OCI-LY7 (cell line): ENCODE measurements around the gene SUPT4H1. TPM values are rescaled to one million over a fixed set of nuclear protein-coding genes. Genes with fewer than 3 reads are reported as not detected.

Experiments
- BruUV-seq: library from RNA; stranded (reverse); fragments of 400-500 nt; replicated peaks from 2 replicates; lab custom pipeline; 2021; lab: Mats Ljungman, UMichigan
- CTCF ChIA-PET: fragments of 300-600 bp; sonication (Branson Sonifier 250); formaldehyde crosslinking; loops from one replicate; lab custom pipeline; 2022; ENCODE audit warnings: antibody characterized with exemption; ENCODE audit not compliant: unreplicated experiment; lab: Charles Lee
- POLR2A ChIA-PET: fragments of 300-600 bp; sonication (Branson Sonifier 250); formaldehyde crosslinking; loops from one replicate; lab custom pipeline; 2022; ENCODE audit warnings: antibody characterized with exemption; lab: Charles Lee
- DNase-seq: peaks from one replicate; pipeline ENCODE4 v3.0.0-alpha.2; 2015; ENCODE audit warnings: low spot score
- H2AFZ ChIP-seq: fragments of 200-600 bp; sonication (generic), shearing (Covaris generic); 2 replicates; pipeline ENCODE4 v1.6.1; 2014; ENCODE audit warnings: mild to moderate bottlenecking, antibody characterized with exemption, low read length, moderate library complexity
- H3K27ac ChIP-seq: fragments of 200-600 bp; sonication (generic); 2 replicates; pipeline ENCODE4 v1.5.1; 2014; ENCODE audit warnings: mixed run types, low read depth, mild to moderate bottlenecking, moderate library complexity, low read length, inconsistent platforms; ENCODE audit not compliant: poor library complexity, severe bottlenecking
- H3K36me3 ChIP-seq: fragments of 200-600 bp; sonication (generic); 2 replicates; pipeline ENCODE4 v1.6.1; 2014; ENCODE audit warnings: mild to moderate bottlenecking, antibody characterized with exemption, low read length, moderate library complexity, mixed read lengths; ENCODE audit not compliant: insufficient read depth
- H3K4me1 ChIP-seq: fragments of 200-600 bp; sonication (generic); 2 replicates; pipeline ENCODE4 v1.5.1; 2014; ENCODE audit warnings: mild to moderate bottlenecking, low read length; ENCODE audit not compliant: insufficient read depth, poor library complexity, severe bottlenecking
- H3K4me2 ChIP-seq: fragments of 200-600 bp; sonication (generic); 2 replicates; pipeline ENCODE4 v1.6.1; 2014; ENCODE audit warnings: mild to moderate bottlenecking, low read length
- H3K4me3 ChIP-seq: fragments of 200-600 bp; sonication (generic); 2 replicates; pipeline ENCODE4 v1.5.1; 2014; ENCODE audit warnings: mild to moderate bottlenecking, low read depth, low read length; ENCODE audit not compliant: poor library complexity, severe bottlenecking
- H3K79me2 ChIP-seq: fragments of 200-600 bp; sonication (generic); 2 replicates; pipeline ENCODE4 v1.6.1; 2016; ENCODE audit warnings: low read depth, mild to moderate bottlenecking, low read length, moderate library complexity, mixed read lengths; ENCODE audit not compliant: insufficient read depth
- H3K9me2 ChIP-seq: fragments of 200-600 bp; sonication (generic); 2 replicates; pipeline ENCODE4 v1.6.1; 2016; ENCODE audit warnings: mild to moderate bottlenecking, low read length, mixed read lengths; ENCODE audit not compliant: insufficient read depth
- H3K9me3 ChIP-seq: fragments of 200-600 bp; sonication (generic); 2 replicates; pipeline ENCODE4 v1.6.1; 2014; ENCODE audit warnings: mild to moderate bottlenecking, mixed run types, low read length, mixed read lengths
- H4K20me1 ChIP-seq: fragments of 200-600 bp; sonication (generic); 2 replicates; pipeline ENCODE4 v1.6.1; 2014; ENCODE audit warnings: mild to moderate bottlenecking, antibody characterized with exemption, low read length, moderate library complexity, mixed read lengths; ENCODE audit not compliant: insufficient read depth
- EZH2phosphoT487 ChIP-seq: fragments of 200-600 bp; sonication (generic); IDR thresholded peaks from 2 replicates; pipeline ENCODE4 v1.6.1; 2018; ENCODE audit warnings: low read depth, borderline replicate concordance, mild to moderate bottlenecking, mixed run types, antibody characterized with exemption, low read length, moderate library complexity, mixed read lengths
- intact Hi-C: fragments of 100-400 bp; cut with micrococcal nuclease; formaldehyde crosslinking; loops from one replicate; pipeline ENCODE4 v1.10.0; 2022; ENCODE audit not compliant: unreplicated experiment
- total RNA-seq, 2 experiments: library from RNA; depleted of rRNA in 1 of 2; stranded (reverse); fragments of >200 nt in 1 of 2; shearing (Covaris generic) in 1 of 2; gene quantifications; 2 replicates each; pipeline ENCODE4 v1.2.3, GENCODE V29; 2014 to 2022
- TF ChIP-seq, protein P1 (sequence below): fragments of 200-600 bp; sonication (generic); conservative IDR thresholded peaks from 2 replicates; pipeline ENCODE4 v1.5.1; 2014; ENCODE audit warnings: mild to moderate bottlenecking, antibody characterized with exemption, low read length, moderate library complexity, mixed read lengths

SUPT4H1 gene
- total RNA-seq, 2 experiments from 2014 or later: 56.5 to 65.5 TPM

DNA sequence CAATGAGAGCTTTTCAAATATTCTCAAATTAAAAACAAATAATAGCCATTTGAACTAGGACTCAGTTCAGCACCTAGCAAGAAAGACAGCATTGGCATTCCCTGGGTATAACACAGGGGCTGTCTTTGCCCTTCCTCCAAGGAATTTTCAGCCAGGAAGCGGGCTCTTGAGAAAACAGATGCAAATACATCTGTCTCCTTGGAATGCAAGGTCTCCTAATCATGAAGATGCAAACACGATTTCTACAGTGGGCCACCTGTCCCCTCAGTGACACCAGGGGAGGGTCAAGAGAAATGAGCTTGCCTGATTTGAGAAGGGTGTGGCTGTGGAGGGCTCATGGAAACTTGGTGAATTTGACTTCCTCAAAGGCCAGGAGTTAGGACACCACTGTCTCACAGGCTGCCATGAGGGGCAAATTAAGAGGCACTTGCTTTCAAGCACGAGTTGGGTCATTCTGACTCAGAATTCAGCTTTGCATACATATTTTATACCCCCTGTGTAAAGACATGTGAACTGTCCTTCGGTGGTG lies 24.5 kb upstream of the SUPT4H1 start:
- POLR2A ChIA-PET: interaction anchor here (0.5 kb wide), 1 partner anchor 254 kb away, joined by 3 read pairs; no protein-coding TSS in a partner anchor

DNA sequence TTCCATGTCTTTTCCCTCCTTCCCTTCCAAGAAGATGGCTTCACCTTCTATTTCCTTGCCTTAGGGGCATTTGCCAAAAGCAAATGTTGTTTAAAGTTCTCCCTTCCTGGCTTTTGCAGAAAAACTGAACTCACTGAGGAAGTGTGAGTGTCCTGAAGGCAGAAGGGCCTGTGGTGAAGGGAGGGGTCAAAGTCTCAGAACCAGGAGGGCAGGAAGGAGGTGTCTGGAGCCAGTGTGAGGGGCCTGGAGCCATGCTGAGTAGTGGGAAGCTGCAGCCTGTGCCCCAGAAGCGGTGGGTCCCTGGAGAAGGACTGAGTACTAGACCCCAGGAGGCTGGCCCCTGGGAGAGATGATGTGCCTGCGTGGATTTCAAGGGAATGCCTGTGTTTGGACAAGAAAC lies 23.8 kb upstream of the SUPT4H1 start:
- BruUV-seq: no TSS peak
- TF ChIP-seq, protein P1, sequence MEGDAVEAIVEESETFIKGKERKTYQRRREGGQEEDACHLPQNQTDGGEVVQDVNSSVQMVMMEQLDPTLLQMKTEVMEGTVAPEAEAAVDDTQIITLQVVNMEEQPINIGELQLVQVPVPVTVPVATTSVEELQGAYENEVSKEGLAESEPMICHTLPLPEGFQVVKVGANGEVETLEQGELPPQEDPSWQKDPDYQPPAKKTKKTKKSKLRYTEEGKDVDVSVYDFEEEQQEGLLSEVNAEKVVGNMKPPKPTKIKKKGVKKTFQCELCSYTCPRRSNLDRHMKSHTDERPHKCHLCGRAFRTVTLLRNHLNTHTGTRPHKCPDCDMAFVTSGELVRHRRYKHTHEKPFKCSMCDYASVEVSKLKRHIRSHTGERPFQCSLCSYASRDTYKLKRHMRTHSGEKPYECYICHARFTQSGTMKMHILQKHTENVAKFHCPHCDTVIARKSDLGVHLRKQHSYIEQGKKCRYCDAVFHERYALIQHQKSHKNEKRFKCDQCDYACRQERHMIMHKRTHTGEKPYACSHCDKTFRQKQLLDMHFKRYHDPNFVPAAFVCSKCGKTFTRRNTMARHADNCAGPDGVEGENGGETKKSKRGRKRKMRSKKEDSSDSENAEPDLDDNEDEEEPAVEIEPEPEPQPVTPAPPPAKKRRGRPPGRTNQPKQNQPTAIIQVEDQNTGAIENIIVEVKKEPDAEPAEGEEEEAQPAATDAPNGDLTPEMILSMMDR: no peak
- TF ChIP-seq EZH2phosphoT487: no peak
- Histone ChIP-seq H3K9me2 (no peaks in the 10 kb centered on the region), H3K4me1 (no peaks in the 10 kb centered on the region), H3K4me2 (no peak overlapping the region), H3K9me3 (no peaks in the 10 kb centered on the region), H3K36me3 (no peaks in the 10 kb centered on the region), H3K27ac (no peak overlapping the region), H3K4me3 (no peak overlapping the region), H3K79me2 (no peaks in the 10 kb centered on the region), H4K20me1 (no peaks in the 10 kb centered on the region), H2AFZ (no peak overlapping the region)
- intact Hi-C loops: no loop called here
- ChIA-PET CTCF (no interaction called here), POLR2A (no interaction called here)
- no peak for DNase-seq

More for the DNA sequence above, 24.5 kb upstream of the SUPT4H1 start:
- Histone ChIP-seq H4K20me1 (no peaks in the 10 kb centered on the region), H3K9me3 (no peaks in the 10 kb centered on the region), H3K36me3 (no peaks in the 10 kb centered on the region), H3K4me3 (no peak overlapping the region), H2AFZ (no peak overlapping the region), H3K9me2 (no peaks in the 10 kb centered on the region), H3K79me2 (no peaks in the 10 kb centered on the region), H3K4me2 (no peak overlapping the region), H3K27ac (no peak overlapping the region), H3K4me1 (no peaks in the 10 kb centered on the region)
- TF ChIP-seq, protein P1: no peak
- no peak for TF ChIP-seq EZH2phosphoT487
- no TSS peak for BruUV-seq
- CTCF ChIA-PET: no interaction called here
- intact Hi-C loops: no loop called here
- no peak for DNase-seq

DNA sequence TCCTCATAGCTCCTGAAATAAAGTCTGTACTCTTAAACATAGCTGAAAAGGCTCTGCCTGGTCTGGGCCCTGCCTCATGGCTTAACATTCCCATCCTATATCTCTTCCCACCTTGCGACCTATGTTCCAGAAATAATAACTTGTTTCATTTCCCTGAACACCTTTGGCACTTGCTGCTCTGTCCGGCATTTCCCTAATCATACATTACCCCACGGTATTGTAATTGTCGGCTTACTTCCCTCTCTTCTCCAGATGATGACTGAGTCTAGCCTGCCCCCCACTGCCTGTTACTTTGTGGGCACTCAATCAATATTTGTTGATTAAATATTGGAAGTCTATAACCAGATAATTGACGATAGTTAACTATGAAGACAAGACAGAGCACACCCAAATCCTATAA lies 23.3 kb upstream of the SUPT4H1 start:
- ChIA-PET CTCF (no interaction called here), POLR2A (interaction anchor here (0.5 kb wide), 1 partner anchor 941 kb away, joined by 3 read pairs; no protein-coding TSS in a partner anchor)
- no peak for TF ChIP-seq EZH2phosphoT487
- TF ChIP-seq, protein P1: no peak
- no peak for DNase-seq
- Histone ChIP-seq H3K36me3 (no peaks in the 10 kb centered on the region), H3K4me2 (no peak overlapping the region), H3K9me3 (no peaks in the 10 kb centered on the region), H3K9me2 (no peaks in the 10 kb centered on the region), H3K79me2 (no peaks in the 10 kb centered on the region), H3K4me1 (no peaks in the 10 kb centered on the region), H4K20me1 (no peaks in the 10 kb centered on the region), H2AFZ (no peak overlapping the region), H3K4me3 (no peak overlapping the region), H3K27ac (no peak overlapping the region)
- BruUV-seq: no TSS peak
- intact Hi-C loops: no loop called here
